Endothelial cell of umbilical vein (primary cell): Measurements from ENCODE around the gene GNAO1.
"Not testable (repeated sequence)": the region's sequence is repeated elsewhere in the genome, so short reads cannot be mapped to it uniquely, and the experiment has no call there.

Experiments
- CTCF ChIP-seq, 2 donors: IDR thresholded peaks; 1 replicate in 1 of 2; 2 replicates in 1 of 2; pipeline ENCODE4 v1.5.1; 2011; ENCODE audit warnings: low read length in 2 of 2, mild to moderate bottlenecking in 2 of 2, moderate library complexity in 2 of 2, control low read depth in 1 of 2, inconsistent platforms in 1 of 2, low read depth in 1 of 2; ENCODE audit not compliant: insufficient read depth in 1 of 2; ENCODE audit errors: extremely low read depth in 1 of 2
- EZH2 ChIP-seq: IDR thresholded peaks from 2 replicates; pipeline ENCODE4 v1.6.1; 2012; ENCODE audit warnings: borderline replicate concordance, low read depth, mild to moderate bottlenecking, moderate library complexity, low read length, inconsistent platforms; ENCODE audit not compliant: severe bottlenecking

GRCh38 chr16:56375792-56376191 lies 184.5 kb downstream of the GNAO1 start:
- not testable (repeated sequence) for TF ChIP-seq CTCF (IDR thresholded peaks at IDR 0.05; ENCODE audit: extremely low read depth in 1 of 2, insufficient read depth in 1 of 2, low read depth in 1 of 2, low read length in 2 of 2); EZH2
